ENCODE data around the gene RBM6. TPM values are rescaled to one million over a fixed set of nuclear protein-coding genes. Genes with fewer than 3 reads are reported as not detected.
"Not testable (repeated sequence)": the region's sequence is repeated elsewhere in the genome, so short reads cannot be mapped to it uniquely, and the experiment has no call there.

The RBM6 gene
- total and polyA plus RNA-seq, 2 donors (not counting 1 experiment from before 2014, with no cell fraction given), result 40.1 to 46.1 TPM

GRCh38 chr3:50068134-50068533 lies 128.2 kb downstream of the RBM6 start:
- peak in 1 of 2 donors; percentile 66 for DNase-seq (ENCODE audit: low read depth in 2 of 2)
- Histone ChIP-seq H3K27me3 (ENCODE audit: control insufficient read depth, insufficient read depth, low read length) (no peaks in the 10 kb centered on the region), H3K9me3 (ENCODE audit: control insufficient read depth, insufficient read depth, low read depth, low read length) (no peaks in the 10 kb centered on the region), H3K4me1 (ENCODE audit: control insufficient read depth, extremely low read depth, insufficient read depth, low read length) (no peaks in the 10 kb centered on the region), H3K27ac (ENCODE audit: insufficient read depth, low read length) (no peak overlapping the region), H3K36me3 (ENCODE audit: control insufficient read depth, insufficient read depth, low read length) (peaks cover 3% of the 10 kb centered on the region), H4K20me1 (ENCODE audit: control insufficient read depth, extremely low read depth, insufficient read depth, low read length) (no peaks in the 10 kb centered on the region), H2AFZ (ENCODE audit: low read length) (no peak overlapping the region), H3K4me2 (ENCODE audit: extremely low read depth, insufficient read depth, low read length) (no peak overlapping the region), H3K9ac (ENCODE audit: insufficient read depth, low read length) (no peak overlapping the region), H3K79me2 (ENCODE audit: control insufficient read depth, insufficient read depth, low read length) (no peaks in the 10 kb centered on the region), H3K4me3 (replicated peaks in 1 of 4; ENCODE audit: control extremely low read depth in 1 of 4, insufficient read depth in 1 of 4, low read depth in 3 of 4, low read length in 4 of 4) (no peak overlapping the region)
- no peak for TF ChIP-seq CTCF (conservative IDR thresholded peaks at IDR 0.05 in 1 of 2, IDR thresholded peaks at IDR 0.05 in 1 of 2; ENCODE audit: low read depth in 1 of 2, low read length in 2 of 2)
- TF ChIP-seq EZH2 (IDR thresholded peaks at IDR 0.05; ENCODE audit: low read length, missing control alignments), result no peak

DNA sequence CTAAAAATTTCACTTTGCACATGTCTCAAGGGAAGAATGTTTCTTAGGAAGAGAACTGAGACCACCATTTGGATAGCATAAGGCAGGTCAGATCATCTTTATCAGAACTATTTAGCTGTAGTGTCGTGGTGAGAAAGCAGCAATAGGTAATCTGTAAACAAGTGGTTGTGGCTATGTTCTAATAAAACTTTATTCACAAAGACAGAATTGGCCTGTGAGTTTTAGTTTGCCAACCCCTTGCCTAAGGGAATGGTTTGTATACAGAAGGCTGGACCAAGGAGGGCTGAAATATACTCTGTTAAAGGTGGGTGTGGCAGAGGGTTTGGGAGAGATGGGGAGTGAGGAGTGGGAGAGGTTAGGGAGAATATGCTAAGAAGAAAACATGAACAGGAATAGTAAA lies 138.1 kb downstream of the RBM6 start:
- Histone ChIP-seq H3K9me3 (ENCODE audit: control insufficient read depth, insufficient read depth, low read depth, low read length) (no peaks in the 10 kb centered on the region), H3K4me2 (ENCODE audit: extremely low read depth, insufficient read depth, low read length) (no peak overlapping the region), H3K4me3 (replicated peaks in 1 of 4; ENCODE audit: control extremely low read depth in 1 of 4, insufficient read depth in 1 of 4, low read depth in 3 of 4, low read length in 4 of 4) (no peak overlapping the region), H3K27me3 (ENCODE audit: control insufficient read depth, insufficient read depth, low read length) (no peaks in the 10 kb centered on the region), H3K79me2 (ENCODE audit: control insufficient read depth, insufficient read depth, low read length) (no peaks in the 10 kb centered on the region), H2AFZ (ENCODE audit: low read length) (no peak overlapping the region), H3K36me3 (ENCODE audit: control insufficient read depth, insufficient read depth, low read length) (peaks cover 4% of the 10 kb centered on the region), H3K9ac (ENCODE audit: insufficient read depth, low read length) (no peak overlapping the region), H3K27ac (ENCODE audit: insufficient read depth, low read length) (no peak overlapping the region), H4K20me1 (ENCODE audit: control insufficient read depth, extremely low read depth, insufficient read depth, low read length) (no peaks in the 10 kb centered on the region), H3K4me1 (ENCODE audit: control insufficient read depth, extremely low read depth, insufficient read depth, low read length) (no peaks in the 10 kb centered on the region)
- TF ChIP-seq CTCF (conservative IDR thresholded peaks at IDR 0.05 in 1 of 2, IDR thresholded peaks at IDR 0.05 in 1 of 2; ENCODE audit: low read depth in 1 of 2, low read length in 2 of 2), result no peak
- TF ChIP-seq EZH2 (IDR thresholded peaks at IDR 0.05; ENCODE audit: low read length, missing control alignments), result no peak
- DNase-seq (ENCODE audit: low read depth in 2 of 2), result no peak

DNA sequence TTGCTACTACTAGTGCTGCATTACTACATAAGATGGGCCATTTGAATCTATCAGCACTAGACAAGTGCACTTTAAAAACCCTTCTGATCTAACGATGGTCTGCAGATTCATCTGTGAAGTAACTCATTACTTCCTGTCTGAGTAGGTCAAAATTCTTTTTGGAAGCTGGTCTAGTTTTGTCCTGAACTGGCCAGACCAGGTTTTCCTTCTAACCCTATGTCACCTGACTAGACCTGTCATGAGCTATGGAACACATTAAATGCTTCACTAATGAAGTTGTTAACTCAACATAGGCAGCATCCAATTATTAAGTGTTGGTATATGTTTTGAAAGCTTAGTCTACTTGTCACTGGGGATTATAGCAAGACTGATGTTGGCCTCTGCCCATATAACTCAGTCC lies 138.7 kb downstream of the RBM6 start:
- H3K4me3 ChIP-seq (replicated peaks in 1 of 4; ENCODE audit: control extremely low read depth in 1 of 4, insufficient read depth in 1 of 4, low read depth in 3 of 4, low read length in 4 of 4), result no peak overlapping the region
- no peak overlapping the region for H2AFZ ChIP-seq (ENCODE audit: low read length)
- no peak overlapping the region for H3K27ac ChIP-seq (ENCODE audit: insufficient read depth, low read length)
- no peak overlapping the region for H3K9ac ChIP-seq (ENCODE audit: insufficient read depth, low read length)
- H3K9me3 ChIP-seq (ENCODE audit: control insufficient read depth, insufficient read depth, low read depth, low read length), result no peaks in the 10 kb centered on the region
- no peak for TF ChIP-seq CTCF (conservative IDR thresholded peaks at IDR 0.05 in 1 of 2, IDR thresholded peaks at IDR 0.05 in 1 of 2; ENCODE audit: low read depth in 1 of 2, low read length in 2 of 2)
- no peak for TF ChIP-seq EZH2 (IDR thresholded peaks at IDR 0.05; ENCODE audit: low read length, missing control alignments)
- H4K20me1 ChIP-seq (ENCODE audit: control insufficient read depth, extremely low read depth, insufficient read depth, low read length), result no peaks in the 10 kb centered on the region
- no peaks in the 10 kb centered on the region for H3K27me3 ChIP-seq (ENCODE audit: control insufficient read depth, insufficient read depth, low read length)
- no peak overlapping the region for H3K4me2 ChIP-seq (ENCODE audit: extremely low read depth, insufficient read depth, low read length)
- H3K36me3 ChIP-seq (ENCODE audit: control insufficient read depth, insufficient read depth, low read length), result peaks cover 4% of the 10 kb centered on the region
- H3K79me2 ChIP-seq (ENCODE audit: control insufficient read depth, insufficient read depth, low read length), result no peaks in the 10 kb centered on the region
- no peak for DNase-seq (ENCODE audit: low read depth in 2 of 2)
- H3K4me1 ChIP-seq (ENCODE audit: control insufficient read depth, extremely low read depth, insufficient read depth, low read length), result no peaks in the 10 kb centered on the region

- H3K4me2 ChIP-seq (ENCODE audit: extremely low read depth, insufficient read depth, low read length); H3K36me3 ChIP-seq (ENCODE audit: control insufficient read depth, insufficient read depth, low read length); H2AFZ ChIP-seq (ENCODE audit: low read length); H4K20me1 ChIP-seq (ENCODE audit: control insufficient read depth, extremely low read depth, insufficient read depth, low read length); H3K27me3 ChIP-seq (ENCODE audit: control insufficient read depth, insufficient read depth, low read length); H3K4me3 ChIP-seq (replicated peaks in 1 of 4; ENCODE audit: control extremely low read depth in 1 of 4, insufficient read depth in 1 of 4, low read depth in 3 of 4, low read length in 4 of 4); H3K9me3 ChIP-seq (ENCODE audit: control insufficient read depth, insufficient read depth, low read depth, low read length); H3K27ac ChIP-seq (ENCODE audit: insufficient read depth, low read length); DNase-seq (ENCODE audit: low read depth in 2 of 2); H3K9ac ChIP-seq (ENCODE audit: insufficient read depth, low read length); H3K4me1 ChIP-seq (ENCODE audit: control insufficient read depth, extremely low read depth, insufficient read depth, low read length): not testable (repeated sequence)
- peaks cover 15% of the 10 kb centered on the region for H3K79me2 ChIP-seq (ENCODE audit: control insufficient read depth, insufficient read depth, low read length)
Observed at GRCh38 chr3:50084951-50085350, 145.0 kb downstream of the RBM6 start.

Measured in fibroblast of lung (primary cell).